Measurements from ENCODE around the gene NCKAP5L.

- TF ChIP-seq CTCF (conservative IDR thresholded peaks at IDR 0.05; ENCODE audit: low read depth, low read length): no peak
- no peak for TF ChIP-seq EZH2 (IDR thresholded peaks at IDR 0.05; ENCODE audit: borderline replicate concordance, low read depth, low read length, poor library complexity, severe bottlenecking)
Observed at GRCh38 chr12:49865109-49865781, 37.0 kb upstream of the NCKAP5L start.
